PFSK-1 (cell line): ENCODE measurements around the gene TAAR1.

Experiments used
- POLR2AphosphoS5 ChIP-seq: IDR thresholded peaks from 2 replicates; pipeline ENCODE4 v1.6.1; 2012; ENCODE audit warnings: low read depth, mild to moderate bottlenecking, control low read depth, low read length, moderate library complexity
- REST ChIP-seq, 2 experiments: IDR thresholded peaks; 2 replicates each; pipeline versions ENCODE4 v1.6.1 to v1.8.0; 2011 to 2012; ENCODE audit warnings: low read depth in 2 of 2, low read length in 2 of 2, control low read depth in 1 of 2, inconsistent platforms in 1 of 2, mild to moderate bottlenecking in 1 of 2, moderate library complexity in 1 of 2; ENCODE audit not compliant: insufficient read depth in 1 of 2
- SIN3A ChIP-seq: IDR thresholded peaks from 2 replicates; pipeline ENCODE4 v1.6.1; 2012; ENCODE audit warnings: mild to moderate bottlenecking, low read length, moderate library complexity, borderline replicate concordance; ENCODE audit not compliant: insufficient read depth

- TF ChIP-seq POLR2AphosphoS5, result no peak
- no peak for TF ChIP-seq REST (IDR thresholded peaks at IDR 0.05; ENCODE audit: insufficient read depth in 1 of 2, low read depth in 2 of 2, low read length in 2 of 2)
- no peak for TF ChIP-seq SIN3A
Observed at GRCh38 chr6:132650429-132650828, 8.6 kb downstream of the TAAR1 start.
